Measurements from ENCODE around the gene SSB.
A peak's percentile ranks its signal among the peaks of the same experiment; 100 is the strongest.
"Not testable (repeated sequence)": the region's sequence is repeated elsewhere in the genome, so short reads cannot be mapped to it uniquely, and the experiment has no call there.

SSB gene

GRCh38 chr2:169782513-169782912, 16.2 kb upstream of the SSB start:
- no peak for DNase-seq (ENCODE audit: low spot score)

GRCh38 chr2:169790581-169790980, 8.1 kb upstream of the SSB start:
- no peak for DNase-seq (ENCODE audit: low spot score)

- DNase-seq (ENCODE audit: low spot score) = no peak
Measured at GRCh38 chr2:169795181-169795580, 3.5 kb upstream of the SSB start.

GRCh38 chr2:169796441-169796840, 2.2 kb upstream of the SSB start:
- no peak for DNase-seq (ENCODE audit: low spot score)

GRCh38 chr2:169797601-169798000, 1.1 kb upstream of the SSB start:
- no peak for DNase-seq (ENCODE audit: low spot score)

GRCh38 chr2:169798397-169798717, 314 bp upstream of the SSB start:
- DNase-seq (ENCODE audit: low spot score) = no peak

GRCh38 chr2:169803480-169803879, 4.8 kb downstream of the SSB start:
- DNase-seq (ENCODE audit: low spot score) = no peak

GRCh38 chr2:169806586-169806985, 7.9 kb downstream of the SSB start:
- DNase-seq (ENCODE audit: low spot score) = no peak

GRCh38 chr2:169808221-169808620, 9.6 kb downstream of the SSB start:
- no peak for DNase-seq (ENCODE audit: low spot score)

- DNase-seq (ENCODE audit: low spot score) = peak; percentile 59
Measured at GRCh38 chr2:169815849-169816248, 17.2 kb downstream of the SSB start.

- not testable (repeated sequence) for DNase-seq (ENCODE audit: low spot score)
Measured at GRCh38 chr2:169816961-169817360, 18.3 kb downstream of the SSB start.

GRCh38 chr2:169817369-169817768, 18.7 kb downstream of the SSB start:
- DNase-seq (ENCODE audit: low spot score) = not testable (repeated sequence)

GRCh38 chr2:169818241-169818640, 19.6 kb downstream of the SSB start:
- no peak for DNase-seq (ENCODE audit: low spot score)

GRCh38 chr2:169819106-169819505, 20.4 kb downstream of the SSB start:
- DNase-seq (ENCODE audit: low spot score) = no peak

- not testable (repeated sequence) for DNase-seq (ENCODE audit: low spot score)
Measured at GRCh38 chr2:169820101-169820500, 21.4 kb downstream of the SSB start.

GRCh38 chr2:169822036-169822435, 23.4 kb downstream of the SSB start:
- no peak for DNase-seq (ENCODE audit: low spot score)

GRCh38 chr2:169822785-169823392, 24.2 kb downstream of the SSB start:
- DNase-seq (ENCODE audit: low spot score) = no peak

GRCh38 chr2:169823996-169824372, 25.3 kb downstream of the SSB start:
- DNase-seq (ENCODE audit: low spot score) = no peak

- peak; percentile 74 for DNase-seq (ENCODE audit: low spot score)
Measured at GRCh38 chr2:169824373-169825333, 26.0 kb downstream of the SSB start, which contains the start of gene METTL5. METTL5 (minus strand) TSS chr2:169824905; CDS start chr2:169824597, 308 bp downstream.

GRCh38 chr2:169827272-169828140, 28.8 kb downstream of the SSB start, which contains the start of gene UBR3:
UBR3 (plus strand) TSS chr2:169827454; CDS start chr2:169827508, 54 bp downstream.
- DNase-seq (ENCODE audit: low spot score) = peak; percentile 92

GRCh38 chr2:169828141-169828811, 29.6 kb downstream of the SSB start:
- no peak for DNase-seq (ENCODE audit: low spot score)

- no peak for DNase-seq (ENCODE audit: low spot score)
Measured at GRCh38 chr2:169834401-169834800, 35.7 kb downstream of the SSB start.

Measured in kidney capillary endothelial cell (primary cell).